Measurements from ENCODE around the gene ZDHHC7. TPM values are rescaled to one million over a fixed set of nuclear protein-coding genes. Genes with fewer than 3 reads are reported as not detected.

The ZDHHC7 gene
- total and polyA plus RNA-seq, 4 donors: 2.5 to 14.9 (median 12.1) TPM

DNA sequence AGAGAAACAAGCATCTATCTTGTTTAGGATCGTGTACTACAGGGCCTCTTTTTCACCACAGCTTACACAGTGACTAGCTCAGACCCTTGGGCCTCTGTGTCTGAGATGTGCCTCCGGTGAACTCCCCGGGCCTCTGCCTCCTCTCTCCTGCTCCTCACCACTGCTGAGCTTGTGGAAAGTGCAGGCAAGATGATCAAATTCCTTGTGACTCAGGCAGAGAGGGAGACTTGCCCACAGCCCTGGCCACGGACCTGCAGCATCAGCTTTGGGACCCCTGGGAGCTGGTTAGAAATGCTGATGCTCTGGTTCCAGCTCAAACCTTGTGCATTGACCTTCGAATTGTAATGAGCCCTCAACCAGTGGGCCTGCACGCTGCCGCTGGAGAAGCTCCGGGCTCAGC, 79.8 kb downstream of the ZDHHC7 start:
- Histone ChIP-seq H3K4me1 (ENCODE audit: control insufficient read depth in 4 of 4, insufficient read depth in 4 of 4, low read length in 3 of 4) (peaks cover 9 to 16% (median 11%) of the 10 kb centered on the region in 4 donors), H3K27ac (ENCODE audit: low read depth in 1 of 2, low read length in 2 of 2) (no peak overlapping the region), H3K9ac (ENCODE audit: low read depth in 1 of 2, low read length in 2 of 2) (no peak overlapping the region), H3K27me3 (ENCODE audit: control insufficient read depth in 4 of 4, insufficient read depth in 4 of 4, low read length in 3 of 4) (no peaks in the 10 kb centered on the region), H3K36me3 (ENCODE audit: control insufficient read depth in 4 of 4, insufficient read depth in 3 of 4, low read depth in 1 of 4, low read length in 3 of 4) (no peaks in the 10 kb centered on the region), H3K9me3 (ENCODE audit: control insufficient read depth in 4 of 4, low read length in 3 of 4) (no peaks in the 10 kb centered on the region), H3K4me3 (ENCODE audit: low read depth in 1 of 3, low read length in 3 of 3) (no peak overlapping the region)
- DNase-seq (ENCODE audit: low spot score): no peak
- no peak for TF ChIP-seq NR2F2 (IDR thresholded peaks at IDR 0.05)
- no peak for TF ChIP-seq GABPA (IDR thresholded peaks at IDR 0.05 in 1 of 2, conservative IDR thresholded peaks at IDR 0.05 in 1 of 2)
- no peak for TF ChIP-seq CTCF (IDR thresholded peaks at IDR 0.05; ENCODE audit: low read depth, low read length, missing input control)
- no peak for TF ChIP-seq HNF4G (IDR thresholded peaks at IDR 0.05)
- no peak for TF ChIP-seq FOXA2 (IDR thresholded peaks at IDR 0.05)
- no peak for TF ChIP-seq RAD21 (IDR thresholded peaks at IDR 0.05)
- TF ChIP-seq, protein P1, sequence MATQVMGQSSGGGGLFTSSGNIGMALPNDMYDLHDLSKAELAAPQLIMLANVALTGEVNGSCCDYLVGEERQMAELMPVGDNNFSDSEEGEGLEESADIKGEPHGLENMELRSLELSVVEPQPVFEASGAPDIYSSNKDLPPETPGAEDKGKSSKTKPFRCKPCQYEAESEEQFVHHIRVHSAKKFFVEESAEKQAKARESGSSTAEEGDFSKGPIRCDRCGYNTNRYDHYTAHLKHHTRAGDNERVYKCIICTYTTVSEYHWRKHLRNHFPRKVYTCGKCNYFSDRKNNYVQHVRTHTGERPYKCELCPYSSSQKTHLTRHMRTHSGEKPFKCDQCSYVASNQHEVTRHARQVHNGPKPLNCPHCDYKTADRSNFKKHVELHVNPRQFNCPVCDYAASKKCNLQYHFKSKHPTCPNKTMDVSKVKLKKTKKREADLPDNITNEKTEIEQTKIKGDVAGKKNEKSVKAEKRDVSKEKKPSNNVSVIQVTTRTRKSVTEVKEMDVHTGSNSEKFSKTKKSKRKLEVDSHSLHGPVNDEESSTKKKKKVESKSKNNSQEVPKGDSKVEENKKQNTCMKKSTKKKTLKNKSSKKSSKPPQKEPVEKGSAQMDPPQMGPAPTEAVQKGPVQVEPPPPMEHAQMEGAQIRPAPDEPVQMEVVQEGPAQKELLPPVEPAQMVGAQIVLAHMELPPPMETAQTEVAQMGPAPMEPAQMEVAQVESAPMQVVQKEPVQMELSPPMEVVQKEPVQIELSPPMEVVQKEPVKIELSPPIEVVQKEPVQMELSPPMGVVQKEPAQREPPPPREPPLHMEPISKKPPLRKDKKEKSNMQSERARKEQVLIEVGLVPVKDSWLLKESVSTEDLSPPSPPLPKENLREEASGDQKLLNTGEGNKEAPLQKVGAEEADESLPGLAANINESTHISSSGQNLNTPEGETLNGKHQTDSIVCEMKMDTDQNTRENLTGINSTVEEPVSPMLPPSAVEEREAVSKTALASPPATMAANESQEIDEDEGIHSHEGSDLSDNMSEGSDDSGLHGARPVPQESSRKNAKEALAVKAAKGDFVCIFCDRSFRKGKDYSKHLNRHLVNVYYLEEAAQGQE (IDR thresholded peaks at IDR 0.05): no peak
- 99% methylated on average over 8 of the region's 8 CpGs for WGBS

- no peaks in the 10 kb centered on the region for H3K9me3 ChIP-seq (ENCODE audit: control insufficient read depth in 4 of 4, low read length in 3 of 4)
- H3K36me3 ChIP-seq (ENCODE audit: control insufficient read depth in 4 of 4, insufficient read depth in 3 of 4, low read depth in 1 of 4, low read length in 3 of 4): no peaks in the 10 kb centered on the region
- H3K4me1 ChIP-seq (ENCODE audit: control insufficient read depth in 4 of 4, insufficient read depth in 4 of 4, low read length in 3 of 4): peaks cover 9 to 16% (median 11%) of the 10 kb centered on the region in 4 donors
- H3K27ac ChIP-seq (ENCODE audit: low read depth in 1 of 2, low read length in 2 of 2): no peak overlapping the region
- no peak overlapping the region for H3K9ac ChIP-seq (ENCODE audit: low read depth in 1 of 2, low read length in 2 of 2)
- TF ChIP-seq RXRA (IDR thresholded peaks at IDR 0.05) (no peak), ATF3 (IDR thresholded peaks at IDR 0.05) (no peak), EGR1 (IDR thresholded peaks at IDR 0.05; ENCODE audit: low read depth in 2 of 2) (no peak), JUND (IDR thresholded peaks at IDR 0.05) (no peak), HNF4G (IDR thresholded peaks at IDR 0.05) (no peak), CTCF (IDR thresholded peaks at IDR 0.05; ENCODE audit: low read depth, low read length, missing input control) (no peak), RAD21 (IDR thresholded peaks at IDR 0.05) (no peak)
- H3K27me3 ChIP-seq (ENCODE audit: control insufficient read depth in 4 of 4, insufficient read depth in 4 of 4, low read length in 3 of 4): no peaks in the 10 kb centered on the region
- H3K4me3 ChIP-seq (ENCODE audit: low read depth in 1 of 3, low read length in 3 of 3): no peak overlapping the region
- DNase-seq (ENCODE audit: low spot score): no peak
- 97% methylated on average over 4 of the region's 4 CpGs for WGBS
Measured at GRCh38 chr16:84931107-84931494, 80.2 kb downstream of the ZDHHC7 start.

All from liver (tissue), 9 donors.